ENCODE data around the gene MLF2.
"Not testable (repeated sequence)": the region's sequence is repeated elsewhere in the genome, so short reads cannot be mapped to it uniquely, and the experiment has no call there.

- TF ChIP-seq TAF1 (IDR thresholded peaks at IDR 0.05; ENCODE audit: control insufficient read depth, extremely low read depth, insufficient read depth, low read length, severe bottlenecking); JUNB (CRISPR knock-in tag; conservative IDR thresholded peaks at IDR 0.05); CUX1 (CRISPR knock-in tag; IDR thresholded peaks at IDR 0.05); BACH1 (tag; IDR thresholded peaks at IDR 0.05); ARID1B (IDR thresholded peaks at IDR 0.05); POU5F1 (IDR thresholded peaks at IDR 0.05; ENCODE audit: borderline replicate concordance, low read depth, low read length, partially characterized antibody); POLR2AphosphoS5 (IDR thresholded peaks at IDR 0.05; ENCODE audit: control insufficient read depth, insufficient read depth, low read depth, low read length); LCOR (CRISPR knock-in tag; IDR thresholded peaks at IDR 0.05); CTCF (IDR thresholded peaks at IDR 0.05 in 2 of 3, conservative IDR thresholded peaks at IDR 0.05 in 1 of 3; ENCODE audit: insufficient read depth in 2 of 3, low read depth in 1 of 3, low read length in 3 of 3); ZNF695 (CRISPR knock-in tag; IDR thresholded peaks at IDR 0.05); ZNF407 (IDR thresholded peaks at IDR 0.05; ENCODE audit: low read depth): not testable (repeated sequence)
These were observed 36.7 kb downstream of the MLF2 start for GRCh38 chr12:6716031-6716873.

Measured in K562 (cell line).